ENCODE measurements around the gene UAP1L1. TPM values are rescaled to one million over a fixed set of nuclear protein-coding genes. Genes with fewer than 3 reads are reported as not detected.

UAP1L1 gene
- total RNA-seq, 2 donors from 2014 or later = 9.0 to 13.0 TPM

DNA sequence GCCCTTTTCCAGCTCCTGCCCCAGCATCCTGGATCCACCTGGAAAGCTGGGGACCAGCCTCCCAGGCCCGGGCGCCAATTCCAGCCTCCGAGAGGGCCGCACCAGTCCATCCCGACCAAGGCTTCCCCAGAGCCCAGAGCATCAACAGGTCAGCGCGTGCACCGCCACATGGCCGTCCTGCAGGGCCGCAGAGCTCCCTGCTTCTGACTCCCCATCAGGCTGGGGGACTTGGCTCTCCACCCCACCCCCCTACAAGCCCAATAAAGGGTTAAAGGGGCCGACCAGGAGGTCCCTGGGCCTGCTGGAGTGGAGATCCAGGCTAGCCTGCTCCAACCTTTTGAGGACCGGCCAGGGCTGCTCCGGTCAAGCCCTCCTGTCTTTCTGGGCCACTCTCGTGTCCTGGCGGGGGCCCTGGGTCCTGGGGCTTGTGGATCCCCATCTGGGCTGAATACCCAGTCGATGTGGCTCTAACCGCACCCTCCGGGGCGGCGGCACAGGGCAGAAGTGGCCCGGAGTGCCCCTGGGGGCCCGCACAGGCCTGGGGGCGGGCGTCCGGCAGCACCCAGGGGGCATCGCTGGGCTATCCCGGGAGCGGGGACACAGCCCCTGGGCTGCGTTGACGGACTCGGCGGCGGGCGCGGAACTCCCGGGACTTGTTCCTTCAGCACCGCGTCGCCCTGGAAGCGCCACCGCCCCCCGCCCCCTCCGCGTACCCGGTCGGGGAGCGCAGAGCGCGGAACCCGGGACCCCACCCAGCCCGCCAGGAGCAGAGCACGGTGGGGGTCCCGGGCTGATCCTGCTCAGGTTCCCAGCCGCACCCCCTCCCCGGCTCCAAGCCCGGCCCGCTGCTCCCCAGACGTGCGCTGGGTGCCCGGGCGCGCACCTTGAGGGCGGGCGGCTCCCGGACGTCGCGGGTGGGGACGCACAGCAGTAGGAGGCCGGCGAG lies 24.0 kb upstream of the UAP1L1 start:
- TF ChIP-seq, protein P1, sequence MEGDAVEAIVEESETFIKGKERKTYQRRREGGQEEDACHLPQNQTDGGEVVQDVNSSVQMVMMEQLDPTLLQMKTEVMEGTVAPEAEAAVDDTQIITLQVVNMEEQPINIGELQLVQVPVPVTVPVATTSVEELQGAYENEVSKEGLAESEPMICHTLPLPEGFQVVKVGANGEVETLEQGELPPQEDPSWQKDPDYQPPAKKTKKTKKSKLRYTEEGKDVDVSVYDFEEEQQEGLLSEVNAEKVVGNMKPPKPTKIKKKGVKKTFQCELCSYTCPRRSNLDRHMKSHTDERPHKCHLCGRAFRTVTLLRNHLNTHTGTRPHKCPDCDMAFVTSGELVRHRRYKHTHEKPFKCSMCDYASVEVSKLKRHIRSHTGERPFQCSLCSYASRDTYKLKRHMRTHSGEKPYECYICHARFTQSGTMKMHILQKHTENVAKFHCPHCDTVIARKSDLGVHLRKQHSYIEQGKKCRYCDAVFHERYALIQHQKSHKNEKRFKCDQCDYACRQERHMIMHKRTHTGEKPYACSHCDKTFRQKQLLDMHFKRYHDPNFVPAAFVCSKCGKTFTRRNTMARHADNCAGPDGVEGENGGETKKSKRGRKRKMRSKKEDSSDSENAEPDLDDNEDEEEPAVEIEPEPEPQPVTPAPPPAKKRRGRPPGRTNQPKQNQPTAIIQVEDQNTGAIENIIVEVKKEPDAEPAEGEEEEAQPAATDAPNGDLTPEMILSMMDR (IDR thresholded peaks at IDR 0.05) = no peak
- H3K4me1 ChIP-seq = peaks cover 43% of the 10 kb centered on the region
- H3K27ac ChIP-seq = no peak overlapping the region
- intact Hi-C loops (cut with DNase I) = no loop called here
- H3K9ac ChIP-seq (ENCODE audit: low read depth in 2 of 2, low read length in 2 of 2) = peak overlapping the region; percentile 26 to 79
- H3K4me3 ChIP-seq = peak overlapping the region; percentile 54
- no peaks in the 10 kb centered on the region for H3K9me3 ChIP-seq
- peaks cover 20% of the 10 kb centered on the region for H3K27me3 ChIP-seq
- DNase-seq = no peak
- no peaks in the 10 kb centered on the region for H3K36me3 ChIP-seq

- H3K36me3 ChIP-seq = no peaks in the 10 kb centered on the region
- peak within 1 kb of the TSS; percentile 84 for H3K27ac ChIP-seq
- H3K4me3 ChIP-seq = peak within 1 kb of the TSS; percentile 54
- peak; percentile 86 for DNase-seq
- intact Hi-C loops (cut with DNase I) = no loop called here
- H3K27me3 ChIP-seq = peaks cover 11% of the 10 kb centered on the region
- H3K4me1 ChIP-seq = peaks cover 43% of the 10 kb centered on the region
- H3K9ac ChIP-seq (ENCODE audit: low read depth in 2 of 2, low read length in 2 of 2) = peak within 1 kb of the TSS; percentile 74 to 79
- TF ChIP-seq, protein P1 (IDR thresholded peaks at IDR 0.05) = no peak
- no peaks in the 10 kb centered on the region for H3K9me3 ChIP-seq
These were observed 23.1 kb upstream of the UAP1L1 start, which contains the start of gene ENTPD2 for GRCh38 chr9:137053944-137054931. Gene ENTPD2 (minus strand): TSS chr9:137054061. CDS start chr9:137053997, 64 bp downstream.

DNA sequence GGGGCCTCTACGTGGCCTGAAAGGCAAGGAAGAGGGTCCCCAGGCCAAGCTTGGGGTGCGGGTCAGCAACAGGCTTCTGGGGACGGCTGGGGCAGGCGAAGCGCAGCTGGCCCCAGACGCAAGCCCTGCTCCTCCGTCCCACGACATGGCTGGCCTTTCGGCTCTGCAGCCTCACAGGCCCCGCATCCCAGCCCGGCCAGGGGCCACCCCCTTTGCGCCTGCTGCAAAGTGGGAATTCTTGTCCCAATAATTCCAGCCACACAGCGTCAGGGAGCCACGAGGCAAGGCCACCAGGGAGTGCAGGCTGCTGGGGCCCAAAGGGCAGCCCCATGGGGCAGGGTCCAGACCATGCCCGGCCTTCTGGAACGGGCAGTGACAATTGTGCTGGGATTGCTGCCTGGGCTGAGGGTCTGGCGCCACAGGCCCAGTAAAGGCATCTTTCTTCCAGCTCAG lies 22.4 kb upstream of the UAP1L1 start:
- TF ChIP-seq, protein P1 (IDR thresholded peaks at IDR 0.05) = no peak
- no peak for DNase-seq
- Histone ChIP-seq H3K27ac (peak overlapping the region; percentile 84), H3K4me1 (peaks cover 43% of the 10 kb centered on the region), H3K27me3 (peaks cover 10% of the 10 kb centered on the region), H3K4me3 (peak overlapping the region; percentile 54), H3K9ac (ENCODE audit: low read depth in 2 of 2, low read length in 2 of 2) (peak overlapping the region; percentile 74 to 79), H3K9me3 (no peaks in the 10 kb centered on the region), H3K36me3 (no peaks in the 10 kb centered on the region)
- intact Hi-C loops (cut with DNase I) = no loop called here

- H3K9me3 ChIP-seq = no peaks in the 10 kb centered on the region
- peak overlapping the region; percentile 4 for H3K4me3 ChIP-seq
- peak overlapping the region; percentile 74 to 79 for H3K9ac ChIP-seq (ENCODE audit: low read depth in 2 of 2, low read length in 2 of 2)
- TF ChIP-seq, protein P1 (IDR thresholded peaks at IDR 0.05) = no peak
- peaks cover 10% of the 10 kb centered on the region for H3K27me3 ChIP-seq
- H3K4me1 ChIP-seq = peaks cover 43% of the 10 kb centered on the region
- no peaks in the 10 kb centered on the region for H3K36me3 ChIP-seq
- intact Hi-C loops (cut with DNase I) = no loop called here
- peak overlapping the region; percentile 84 for H3K27ac ChIP-seq
- peak; percentile 97 for DNase-seq
These were observed 21.6 kb upstream of the UAP1L1 start for GRCh38 chr9:137055385-137056364.
